ENCODE data around the gene STT3A. TPM values are rescaled to one million over a fixed set of nuclear protein-coding genes. Genes with fewer than 3 reads are reported as not detected.

STT3A gene
- total and polyA plus RNA-seq, 3 donors from 2014 or later: 83.3 to 147 (median 86.0) TPM

DNA sequence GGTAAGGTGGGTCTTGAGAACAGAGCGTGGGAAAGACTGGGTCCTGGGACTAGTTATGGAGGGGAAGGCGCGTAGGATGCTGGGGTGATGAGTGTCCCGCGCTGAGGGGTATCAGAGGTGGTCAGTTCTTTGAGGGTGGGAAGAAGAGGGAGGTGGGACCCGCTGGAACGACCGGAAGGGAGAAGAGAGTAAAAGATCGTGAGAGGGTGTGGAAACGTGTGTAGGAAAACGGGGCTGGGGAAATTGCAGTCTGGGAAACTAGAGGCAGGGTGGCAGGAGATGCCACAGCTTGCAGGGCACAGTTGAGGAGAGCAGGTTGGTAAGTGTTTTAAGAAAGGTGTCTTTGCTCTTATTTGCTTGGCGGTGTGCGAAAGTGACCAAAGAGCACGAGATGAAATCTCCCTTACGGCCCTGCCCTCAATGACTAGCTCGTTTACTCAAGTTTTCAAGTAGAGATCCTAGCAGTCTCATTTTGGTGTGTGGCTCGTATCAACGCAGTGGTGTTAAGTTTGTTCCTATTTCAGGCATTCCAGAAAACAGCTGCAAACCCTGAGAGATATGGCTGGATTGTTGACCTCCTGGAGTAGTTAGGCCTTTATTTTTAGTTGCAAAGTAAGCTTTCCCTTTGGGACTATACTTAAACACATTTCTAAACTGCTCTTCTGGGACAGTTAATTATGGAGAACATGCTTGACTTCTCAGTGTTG is 615 bp downstream of the STT3A start:
- H3K9me3 ChIP-seq: no peaks in the 10 kb centered on the region
- peak overlapping the region; percentile 79 to 86 for H3K4me3 ChIP-seq
- H3K36me3 ChIP-seq (ENCODE audit: low read depth, missing control alignments): no peaks in the 10 kb centered on the region
- DNase-seq: no peak
- 0 to 1% methylated on average over 18 of the region's 18 CpGs for WGBS, 2 donors
- TF ChIP-seq POLR2A (IDR thresholded peaks at IDR 0.05): no peak
- TF ChIP-seq, protein P1, sequence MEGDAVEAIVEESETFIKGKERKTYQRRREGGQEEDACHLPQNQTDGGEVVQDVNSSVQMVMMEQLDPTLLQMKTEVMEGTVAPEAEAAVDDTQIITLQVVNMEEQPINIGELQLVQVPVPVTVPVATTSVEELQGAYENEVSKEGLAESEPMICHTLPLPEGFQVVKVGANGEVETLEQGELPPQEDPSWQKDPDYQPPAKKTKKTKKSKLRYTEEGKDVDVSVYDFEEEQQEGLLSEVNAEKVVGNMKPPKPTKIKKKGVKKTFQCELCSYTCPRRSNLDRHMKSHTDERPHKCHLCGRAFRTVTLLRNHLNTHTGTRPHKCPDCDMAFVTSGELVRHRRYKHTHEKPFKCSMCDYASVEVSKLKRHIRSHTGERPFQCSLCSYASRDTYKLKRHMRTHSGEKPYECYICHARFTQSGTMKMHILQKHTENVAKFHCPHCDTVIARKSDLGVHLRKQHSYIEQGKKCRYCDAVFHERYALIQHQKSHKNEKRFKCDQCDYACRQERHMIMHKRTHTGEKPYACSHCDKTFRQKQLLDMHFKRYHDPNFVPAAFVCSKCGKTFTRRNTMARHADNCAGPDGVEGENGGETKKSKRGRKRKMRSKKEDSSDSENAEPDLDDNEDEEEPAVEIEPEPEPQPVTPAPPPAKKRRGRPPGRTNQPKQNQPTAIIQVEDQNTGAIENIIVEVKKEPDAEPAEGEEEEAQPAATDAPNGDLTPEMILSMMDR (IDR thresholded peaks at IDR 0.05): no peak
- intact Hi-C loops (cut with DNase I; ENCODE audit: low total_unique reads): no loop called here
- peak overlapping the region; percentile 63 to 79 for H3K27ac ChIP-seq
- H3K4me1 ChIP-seq: peaks cover 3% of the 10 kb centered on the region
- H3K27me3 ChIP-seq: no peaks in the 10 kb centered on the region

GRCh38 chr11:125594958-125595357 is 2.3 kb downstream of the STT3A start:
- H3K36me3 ChIP-seq (ENCODE audit: low read depth, missing control alignments): no peaks in the 10 kb centered on the region
- no peak overlapping the region for H3K4me3 ChIP-seq
- no peak overlapping the region for H3K27ac ChIP-seq
- no peak for DNase-seq
- no peaks in the 10 kb centered on the region for H3K9me3 ChIP-seq
- peaks cover 3% of the 10 kb centered on the region for H3K4me1 ChIP-seq
- TF ChIP-seq, protein P1 (IDR thresholded peaks at IDR 0.05): no peak
- no peak for TF ChIP-seq POLR2A (IDR thresholded peaks at IDR 0.05)
- H3K27me3 ChIP-seq: no peaks in the 10 kb centered on the region
- WGBS, 2 donors: 57 to 82% methylated on average over 3 of the region's 3 CpGs
- intact Hi-C loops (cut with DNase I; ENCODE audit: low total_unique reads): no loop called here

- Histone ChIP-seq H3K27ac (no peak overlapping the region), H3K36me3 (ENCODE audit: low read depth, missing control alignments) (no peaks in the 10 kb centered on the region), H3K27me3 (no peaks in the 10 kb centered on the region), H3K9me3 (no peaks in the 10 kb centered on the region), H3K4me1 (no peaks in the 10 kb centered on the region), H3K4me3 (no peak overlapping the region)
- intact Hi-C loops (cut with DNase I; ENCODE audit: low total_unique reads): no loop called here
- TF ChIP-seq, protein P1 (IDR thresholded peaks at IDR 0.05): no peak
- TF ChIP-seq POLR2A (IDR thresholded peaks at IDR 0.05): no peak
- 93 to 98% methylated on average over 2 of the region's 2 CpGs for WGBS, 2 donors
- no peak for DNase-seq
Observed at GRCh38 chr11:125600663-125601062, 8.0 kb downstream of the STT3A start.

- no peak for DNase-seq
- intact Hi-C loops (cut with DNase I; ENCODE audit: low total_unique reads): no loop called here
- 53 to 54% methylated on average over 3 of the region's 3 CpGs for WGBS, 2 donors
- TF ChIP-seq POLR2A (IDR thresholded peaks at IDR 0.05): no peak
- TF ChIP-seq, protein P1 (IDR thresholded peaks at IDR 0.05): no peak
- Histone ChIP-seq H3K4me3 (no peak overlapping the region), H3K4me1 (no peaks in the 10 kb centered on the region), H3K27me3 (no peaks in the 10 kb centered on the region), H3K27ac (no peak overlapping the region), H3K9me3 (no peaks in the 10 kb centered on the region), H3K36me3 (ENCODE audit: low read depth, missing control alignments) (no peaks in the 10 kb centered on the region)
Observed at GRCh38 chr11:125603207-125603606, 10.6 kb downstream of the STT3A start.

DNA sequence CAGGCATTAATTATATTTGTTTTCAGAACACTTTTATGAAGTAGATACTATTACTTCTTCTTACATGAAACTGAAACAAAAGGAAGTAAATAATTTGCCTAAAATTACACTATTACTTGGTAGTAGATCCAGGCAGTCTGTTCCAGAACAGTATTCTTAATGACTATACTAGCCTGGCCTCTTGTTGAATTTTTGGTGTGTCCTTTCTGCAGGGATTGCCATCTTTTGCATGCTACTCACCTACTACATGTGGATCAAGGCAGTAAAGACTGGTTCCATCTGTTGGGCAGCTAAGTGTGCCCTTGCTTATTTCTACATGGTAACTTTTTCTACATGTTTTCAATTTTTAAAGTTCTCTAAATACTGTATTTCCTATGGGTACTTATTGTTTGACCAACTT is 12.8 kb downstream of the STT3A start:
- no peaks in the 10 kb centered on the region for H3K9me3 ChIP-seq
- TF ChIP-seq POLR2A (IDR thresholded peaks at IDR 0.05): no peak
- TF ChIP-seq, protein P1 (IDR thresholded peaks at IDR 0.05): no peak
- H3K4me3 ChIP-seq: no peak overlapping the region
- no peak overlapping the region for H3K27ac ChIP-seq
- no peaks in the 10 kb centered on the region for H3K36me3 ChIP-seq (ENCODE audit: low read depth, missing control alignments)
- no peaks in the 10 kb centered on the region for H3K27me3 ChIP-seq
- intact Hi-C loops (cut with DNase I; ENCODE audit: low total_unique reads): no loop called here
- H3K4me1 ChIP-seq: no peaks in the 10 kb centered on the region
- no peak for DNase-seq

Data from testis (tissue), 3 donors.